ENCODE measurements around the gene C14orf93. TPM values are rescaled to one million over a fixed set of nuclear protein-coding genes. Genes with fewer than 3 reads are reported as not detected.

C14orf93 gene
- total RNA-seq, 1 experiment from 2014 or later, result 8.2 TPM

GRCh38 chr14:23056145-23056955, 46.4 kb upstream of the C14orf93 start:
- Histone ChIP-seq H3K79me1 (ENCODE audit: insufficient read depth, low read depth, low read length, poor library complexity, severe bottlenecking) (no peaks in the 10 kb centered on the region), H3T11ph (ENCODE audit: low read length) (no peak overlapping the region), H2BK5ac (ENCODE audit: insufficient read length, low read length) (no peak overlapping the region), H3K56ac (ENCODE audit: insufficient read length, low read depth, low read length) (no peak overlapping the region), H2BK120ac (ENCODE audit: low read depth, low read length, poor library complexity, severe bottlenecking) (no peak overlapping the region), H3K14ac (ENCODE audit: insufficient read depth, low read length) (no peak overlapping the region; the same call in 1 of the 2 replicates), H3K23ac (ENCODE audit: insufficient read length, low read depth, low read length) (no peak overlapping the region), H3K9ac (ENCODE audit: extremely low read depth, insufficient read length, low read length) (peak overlapping the region; percentile 53), H2AFZ (ENCODE audit: low read length) (no peak overlapping the region), H3K4me2 (ENCODE audit: insufficient read depth, insufficient read length, low read length) (peak overlapping the region; percentile 96), H4K8ac (replicated peaks; ENCODE audit: insufficient read length, low read depth, low read length) (no peak overlapping the region), H4K5ac (ENCODE audit: insufficient read length, low read depth, low read length) (no peak overlapping the region), H3K4me1 (ENCODE audit: insufficient read depth, low read length) (no peaks in the 10 kb centered on the region; the same call in 1 of the 2 replicates), H2BK15ac (ENCODE audit: low read depth, low read length) (no peak overlapping the region), H3K79me2 (ENCODE audit: insufficient read depth, low read length) (no peaks in the 10 kb centered on the region), H2BK12ac (ENCODE audit: insufficient read length, low read depth, low read length) (no peak overlapping the region), H3K27ac (ENCODE audit: insufficient read length, low read depth, low read length) (no peak overlapping the region), H3K9me3 (ENCODE audit: control insufficient read depth, low read depth, low read length) (no peaks in the 10 kb centered on the region), H3K23me2 (ENCODE audit: insufficient read length, low read depth, low read length, poor library complexity, severe bottlenecking) (peaks cover 15% of the 10 kb centered on the region), H3K18ac (ENCODE audit: insufficient read length, low read depth, low read length) (no peak overlapping the region), H3K27me3 (ENCODE audit: insufficient read depth, low read length) (no peaks in the 10 kb centered on the region), H2BK20ac (ENCODE audit: low read depth, low read length, poor library complexity, severe bottlenecking) (no peak overlapping the region), H4K20me1 (ENCODE audit: control insufficient read depth, insufficient read depth, insufficient read length) (no peaks in the 10 kb centered on the region), H3K4ac (ENCODE audit: low read depth, low read length) (no peak overlapping the region), H2AK5ac (ENCODE audit: insufficient read length, low read length) (no peak overlapping the region), H4K91ac (ENCODE audit: insufficient read length, low read depth, low read length) (no peak overlapping the region)
- peaks cover 16 to 19% of the 10 kb centered on the region in 2 experiments for H3K4me1 Mint-ChIP-seq
- TF ChIP-seq CTCF (conservative IDR thresholded peaks at IDR 0.05), result peak; percentile 83
- peaks cover 9% of the 10 kb centered on the region for H3K27me3 Mint-ChIP-seq (ENCODE audit: low read depth)
- H3K27ac Mint-ChIP-seq, result peak overlapping the region in 2 of 3 experiments; percentile 37 to 78; a peak in 3 of 7 replicates
- H3K36me3 Mint-ChIP-seq (ENCODE audit: insufficient read depth in 1 of 3, low read depth in 3 of 3), result peaks cover 14 to 47% (median 40%) of the 10 kb centered on the region in 3 experiments
- WGBS (ENCODE audit: extremely low coverage, insufficient read length, low lambda C conversion rate), result no CpG with 5 or more reads among the region's 17 CpGs
- DNase-seq, result peak; percentile 87
- H3K9me3 Mint-ChIP-seq, result no peaks in the 10 kb centered on the region
- peak overlapping the region; percentile 64 to 84 for H3K4me3 Mint-ChIP-seq

All from H9 (cell line).